Mesenchymal stem cell (in vitro differentiated cells and primary cell): Measurements from ENCODE around the gene FOXE3.

ENCODE experiments used
- DNase-seq: peaks from one replicate; pipeline ENCODE4 v3.0.0-alpha.2; 2013
- H2AFZ ChIP-seq: one replicate; pipeline ENCODE4 v1.6.1; 2013; ENCODE audit warnings: low read depth, mild to moderate bottlenecking, control low read depth, inconsistent platforms, low read length, moderate library complexity
- H2AK5ac ChIP-seq: 2 replicates; pipeline ENCODE4 v1.6.1; 2013; ENCODE audit warnings: low read length, moderate library complexity, mild to moderate bottlenecking, inconsistent platforms; ENCODE audit not compliant: severe bottlenecking
- H2BK120ac ChIP-seq: one replicate; pipeline ENCODE4 v1.6.1; 2013; ENCODE audit warnings: low read depth, mild to moderate bottlenecking, inconsistent platforms, low read length, moderate library complexity
- H2BK12ac ChIP-seq, 2 experiments: one replicate each; pipeline ENCODE4 v1.6.1; 2013; ENCODE audit warnings: inconsistent platforms in 2 of 2, low read length in 2 of 2, mild to moderate bottlenecking in 2 of 2, moderate library complexity in 2 of 2, control low read depth in 1 of 2
- H2BK15ac ChIP-seq: one replicate; pipeline ENCODE4 v1.6.1; 2013; ENCODE audit warnings: mild to moderate bottlenecking, low read depth, inconsistent platforms; ENCODE audit not compliant: poor library complexity, severe bottlenecking
- H2BK5ac ChIP-seq: 2 replicates; pipeline ENCODE4 v1.6.1; 2013; ENCODE audit warnings: low read depth, mild to moderate bottlenecking, low read length, control low read depth, inconsistent platforms; ENCODE audit not compliant: poor library complexity, severe bottlenecking
- H3K14ac ChIP-seq, 2 experiments: one replicate each; pipeline ENCODE4 v1.6.1; 2013; ENCODE audit warnings: inconsistent platforms in 2 of 2, low read length in 2 of 2, control low read depth in 1 of 2, mild to moderate bottlenecking in 1 of 2, moderate library complexity in 1 of 2
- H3K18ac ChIP-seq, 2 experiments: one replicate each; pipeline ENCODE4 v1.6.1; 2013; ENCODE audit warnings: inconsistent platforms in 2 of 2, low read length in 2 of 2, control low read depth in 1 of 2, low read depth in 1 of 2, mild to moderate bottlenecking in 1 of 2
- H3K23ac ChIP-seq, 2 experiments: one replicate each; pipeline ENCODE4 v1.6.1; 2013; ENCODE audit warnings: inconsistent platforms in 2 of 2, low read length in 2 of 2, mild to moderate bottlenecking in 2 of 2, moderate library complexity in 2 of 2, control low read depth in 1 of 2
- H3K27ac ChIP-seq: 2 replicates; pipeline ENCODE4 v1.5.1; 2013; ENCODE audit warnings: mild to moderate bottlenecking, moderate library complexity, low read length, control low read depth, inconsistent platforms; ENCODE audit not compliant: poor library complexity, severe bottlenecking
- H3K27me3 ChIP-seq, 2 experiments: 2 replicates each; pipeline versions ENCODE4 v1.6.1 to v1.7.0; 2013; ENCODE audit warnings: low read length in 2 of 2, mild to moderate bottlenecking in 2 of 2, moderate library complexity in 2 of 2, control low read depth in 1 of 2, inconsistent platforms in 1 of 2; ENCODE audit not compliant: control insufficient read depth in 1 of 2, insufficient read depth in 1 of 2
- H3K36me3 ChIP-seq, 2 experiments: 2 replicates each; pipeline versions ENCODE4 v1.6.1 to v1.7.0; 2013; ENCODE audit warnings: low read length in 2 of 2, control low read depth in 1 of 2, inconsistent platforms in 1 of 2, low read depth in 1 of 2, mild to moderate bottlenecking in 1 of 2; ENCODE audit not compliant: insufficient read depth in 2 of 2, control insufficient read depth in 1 of 2
- H3K4ac ChIP-seq, 2 experiments: one replicate each; pipeline ENCODE4 v1.6.1; 2013; ENCODE audit warnings: inconsistent platforms in 2 of 2, low read length in 2 of 2, mild to moderate bottlenecking in 2 of 2, moderate library complexity in 2 of 2, control low read depth in 1 of 2, low read depth in 1 of 2
- H3K4me1 ChIP-seq: 2 replicates; pipeline ENCODE4 v1.6.1; 2013; ENCODE audit warnings: low read depth, low read length, control low read depth; ENCODE audit not compliant: control insufficient read depth, insufficient read depth
- H3K4me2 ChIP-seq: 2 replicates; pipeline ENCODE4 v1.6.1; 2013; ENCODE audit warnings: low read length, mild to moderate bottlenecking, inconsistent platforms; ENCODE audit not compliant: poor library complexity, severe bottlenecking
- H3K4me3 ChIP-seq, 2 experiments: 2 replicates each; pipeline versions ENCODE4 v1.5.1 to v1.7.0; 2013; ENCODE audit warnings: low read length in 2 of 2, mild to moderate bottlenecking in 2 of 2, control low read depth in 1 of 2, low read depth in 1 of 2; ENCODE audit not compliant: insufficient read depth in 1 of 2
- H3K79me1 ChIP-seq: replicated peaks from 2 replicates; pipeline ENCODE4 v1.6.1; 2013; ENCODE audit warnings: mild to moderate bottlenecking, control low read depth, low read length, inconsistent platforms; ENCODE audit not compliant: poor library complexity, severe bottlenecking
- H3K9ac ChIP-seq: 2 replicates; pipeline ENCODE4 v1.7.0; 2013; ENCODE audit warnings: mild to moderate bottlenecking, low read length, moderate library complexity
- H3K9me3 ChIP-seq: 2 replicates; pipeline ENCODE4 v1.7.0; 2013; ENCODE audit warnings: mild to moderate bottlenecking, low read length; ENCODE audit not compliant: control insufficient read depth
- H4K8ac ChIP-seq: one replicate; pipeline ENCODE4 v1.6.1; 2013; ENCODE audit warnings: inconsistent platforms, mild to moderate bottlenecking, low read length, moderate library complexity
- H4K91ac ChIP-seq: one replicate; pipeline ENCODE4 v1.6.1; 2013; ENCODE audit warnings: mild to moderate bottlenecking, low read length, inconsistent platforms
- WGBS: methylation state at CpG from one replicate; pipeline ENCODE4 v1.1.7; 2013; ENCODE audit warnings: mixed read lengths; 5-methylcytosine and 5-hydroxymethylcytosine counted together

The FOXE3 gene

DNA sequence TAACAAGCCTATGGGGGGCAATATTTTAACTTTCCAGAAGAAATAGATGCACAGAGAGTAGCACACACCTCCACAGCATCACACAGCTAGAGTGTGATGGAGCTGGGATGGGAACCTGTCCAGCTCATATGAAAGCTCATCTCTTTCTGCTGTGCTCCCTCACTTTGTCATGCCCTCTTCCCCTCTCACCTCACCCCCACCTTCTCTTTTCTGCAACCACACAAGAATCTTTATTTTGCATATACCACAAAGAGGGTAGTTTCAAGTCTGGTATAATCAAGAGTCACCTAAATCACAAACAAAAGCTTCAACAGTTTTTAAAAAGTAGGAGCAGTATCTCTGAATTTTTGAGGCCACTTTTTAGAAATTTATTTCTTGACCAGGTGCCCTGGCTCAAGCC is 44.4 kb downstream of the FOXE3 start:
- Histone ChIP-seq H3K9ac (no peak overlapping the region), H3K18ac (no peak overlapping the region), H3K14ac (no peak overlapping the region), H3K4me2 (no peak overlapping the region), H4K91ac (no peak overlapping the region), H2BK15ac (no peak overlapping the region), H3K4me3 (no peak overlapping the region), H3K27ac (no peak overlapping the region), H2AFZ (no peak overlapping the region), H4K8ac (no peak overlapping the region), H3K9me3 (no peaks in the 10 kb centered on the region), H3K23ac (no peak overlapping the region), H3K4ac (no peak overlapping the region), H2BK5ac (no peak overlapping the region), H3K27me3 (peaks cover 29 to 74% of the 10 kb centered on the region in 2 experiments), H2BK120ac (no peak overlapping the region), H3K79me1 (no peaks in the 10 kb centered on the region), H3K4me1 (no peaks in the 10 kb centered on the region), H2AK5ac (no peak overlapping the region), H2BK12ac (no peak overlapping the region), H3K36me3 (no peaks in the 10 kb centered on the region)
- DNase-seq, result no peak

DNA sequence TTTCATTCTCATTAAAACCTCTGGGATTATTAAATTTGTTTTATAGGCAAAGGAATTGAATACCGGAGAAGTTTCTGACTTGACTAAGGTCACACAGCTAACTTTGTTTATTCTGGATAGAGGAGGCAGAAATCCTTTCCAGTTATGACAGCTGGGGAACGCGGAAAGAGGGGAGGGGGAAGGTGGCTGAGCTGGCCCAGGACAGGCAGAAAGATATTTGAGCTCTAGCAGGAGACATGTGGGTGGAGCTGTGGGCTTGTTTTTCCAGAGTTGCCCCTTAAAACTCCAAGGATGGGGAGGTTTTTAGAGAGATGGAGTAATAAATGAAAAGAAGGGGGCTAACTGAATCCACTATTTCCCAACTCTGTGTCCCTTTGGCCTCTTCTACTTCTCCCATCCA is 49.5 kb downstream of the FOXE3 start:
- no peaks in the 10 kb centered on the region for H3K4me1 ChIP-seq
- no peak overlapping the region for H2BK15ac ChIP-seq
- H3K4ac ChIP-seq, result no peak overlapping the region
- no peak overlapping the region for H3K9ac ChIP-seq
- no peak overlapping the region for H3K18ac ChIP-seq
- no peak overlapping the region for H2AK5ac ChIP-seq
- no peak overlapping the region for H2BK120ac ChIP-seq
- 56% methylated on average over 3 of the region's 3 CpGs for WGBS
- no peaks in the 10 kb centered on the region for H3K36me3 ChIP-seq
- no peak overlapping the region for H3K4me3 ChIP-seq
- H4K91ac ChIP-seq, result no peak overlapping the region
- H2BK5ac ChIP-seq, result no peak overlapping the region
- H3K79me1 ChIP-seq, result no peaks in the 10 kb centered on the region
- H2AFZ ChIP-seq, result no peak overlapping the region
- no peak overlapping the region for H3K14ac ChIP-seq
- no peak overlapping the region for H3K27ac ChIP-seq
- DNase-seq, result no peak
- H3K27me3 ChIP-seq, result peaks cover 10 to 80% of the 10 kb centered on the region in 2 experiments
- H3K9me3 ChIP-seq, result no peaks in the 10 kb centered on the region
- H3K4me2 ChIP-seq, result no peak overlapping the region
- H4K8ac ChIP-seq, result no peak overlapping the region
- H3K23ac ChIP-seq, result no peak overlapping the region
- no peak overlapping the region for H2BK12ac ChIP-seq
